HG02759 (cell line): ENCODE measurements around the gene FNDC5.
"Not testable (repeated sequence)": the region's sequence is repeated elsewhere in the genome, so short reads cannot be mapped to it uniquely, and the experiment has no call there.

Experiments
- ATAC-seq: cut with Tn5 transposase; IDR thresholded peaks from one replicate; pipeline ENCODE4 v1.9.1; 2021; ENCODE audit warnings: mild to moderate bottlenecking, moderate library complexity; ENCODE audit not compliant: unreplicated experiment

Gene FNDC5

DNA sequence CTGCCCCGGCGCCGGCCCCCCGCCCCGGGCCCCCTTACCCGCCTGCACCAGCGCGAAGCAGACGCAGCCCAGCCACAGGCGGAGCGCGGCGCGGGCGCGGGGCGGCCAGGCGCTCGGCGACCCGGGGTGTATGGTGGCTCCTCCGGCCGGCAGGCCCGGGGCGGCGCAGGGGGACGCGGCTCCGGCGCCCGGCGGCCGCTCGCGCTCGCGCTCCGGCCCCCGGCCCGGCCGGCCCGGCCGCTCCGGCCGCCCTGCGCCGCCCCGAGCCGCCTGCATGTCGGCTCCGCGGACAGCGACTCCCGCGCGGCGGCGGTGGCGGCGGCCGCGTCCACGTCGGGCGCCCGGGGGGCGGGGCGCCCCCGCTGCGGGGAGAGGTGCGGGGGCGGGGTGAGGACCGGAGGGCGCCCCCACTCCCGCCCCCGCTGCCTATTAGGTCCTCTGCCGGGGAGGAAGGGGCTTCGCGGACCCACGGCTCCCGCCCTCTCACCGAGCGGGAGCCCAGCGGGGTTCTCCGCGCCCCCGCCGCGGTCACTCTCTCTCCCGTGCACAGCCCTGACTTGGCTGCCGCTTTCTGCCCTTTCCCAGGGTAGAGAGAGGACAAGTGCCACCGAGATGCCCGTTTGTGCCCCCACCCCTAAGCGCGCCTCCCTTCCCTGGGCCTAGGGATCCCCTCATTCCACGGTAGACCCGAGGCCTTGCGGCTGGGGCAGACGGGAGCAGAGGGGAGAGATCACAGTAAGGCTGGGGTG, at the start of gene FNDC5:
Gene FNDC5, minus strand, starts transcription at position 298 of the 749 bp plus-strand sequence.
- ATAC-seq, result no peak

DNA sequence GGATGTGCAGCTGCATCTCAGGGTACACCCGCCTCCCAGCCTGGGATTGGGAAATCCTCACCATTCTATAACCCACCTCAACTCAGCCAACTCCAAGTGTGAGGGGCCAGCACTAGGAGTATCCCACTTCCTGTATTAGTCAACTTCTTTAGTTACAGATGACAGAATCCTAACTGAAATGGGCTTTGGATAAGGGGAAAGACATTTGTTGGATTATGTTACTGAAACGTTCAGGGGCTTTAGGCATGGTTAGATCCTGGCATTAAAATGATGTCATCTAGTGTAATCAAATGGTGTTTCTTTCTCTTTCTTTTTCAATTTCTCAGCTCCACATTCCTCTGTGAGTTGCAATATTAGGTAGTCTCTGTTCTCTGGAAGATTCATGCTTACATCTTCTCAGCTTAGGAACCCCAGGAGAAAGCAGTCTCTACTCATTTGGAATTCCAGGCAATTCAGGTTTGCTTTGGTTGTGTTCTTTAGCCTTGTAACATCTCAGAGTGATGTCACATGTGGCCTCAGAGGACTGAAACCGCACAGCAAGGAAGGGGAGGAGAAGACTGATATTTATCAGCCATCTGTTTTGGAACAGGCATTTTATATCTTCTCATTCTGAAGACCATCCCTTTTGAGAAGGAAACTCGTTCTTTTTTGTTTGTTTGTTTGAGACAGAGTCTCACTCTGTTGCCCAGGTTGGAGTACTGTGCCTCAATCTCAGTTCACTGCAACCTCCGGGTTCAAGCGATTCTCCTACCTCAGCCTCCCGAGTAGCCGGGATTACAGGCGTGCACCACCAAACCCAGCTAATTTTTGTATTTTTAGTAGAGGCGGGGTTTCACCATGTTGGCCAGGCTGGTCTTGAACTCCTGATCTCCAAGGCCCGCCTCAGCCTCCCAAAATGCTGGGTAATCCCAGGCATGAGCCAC, 49.4 kb upstream of the FNDC5 start:
- no peak for ATAC-seq

GRCh38 chr1:32918179-32918578, 47.5 kb upstream of the FNDC5 start:
- ATAC-seq, result no peak

GRCh38 chr1:32917521-32917920, 46.8 kb upstream of the FNDC5 start:
- no peak for ATAC-seq

DNA sequence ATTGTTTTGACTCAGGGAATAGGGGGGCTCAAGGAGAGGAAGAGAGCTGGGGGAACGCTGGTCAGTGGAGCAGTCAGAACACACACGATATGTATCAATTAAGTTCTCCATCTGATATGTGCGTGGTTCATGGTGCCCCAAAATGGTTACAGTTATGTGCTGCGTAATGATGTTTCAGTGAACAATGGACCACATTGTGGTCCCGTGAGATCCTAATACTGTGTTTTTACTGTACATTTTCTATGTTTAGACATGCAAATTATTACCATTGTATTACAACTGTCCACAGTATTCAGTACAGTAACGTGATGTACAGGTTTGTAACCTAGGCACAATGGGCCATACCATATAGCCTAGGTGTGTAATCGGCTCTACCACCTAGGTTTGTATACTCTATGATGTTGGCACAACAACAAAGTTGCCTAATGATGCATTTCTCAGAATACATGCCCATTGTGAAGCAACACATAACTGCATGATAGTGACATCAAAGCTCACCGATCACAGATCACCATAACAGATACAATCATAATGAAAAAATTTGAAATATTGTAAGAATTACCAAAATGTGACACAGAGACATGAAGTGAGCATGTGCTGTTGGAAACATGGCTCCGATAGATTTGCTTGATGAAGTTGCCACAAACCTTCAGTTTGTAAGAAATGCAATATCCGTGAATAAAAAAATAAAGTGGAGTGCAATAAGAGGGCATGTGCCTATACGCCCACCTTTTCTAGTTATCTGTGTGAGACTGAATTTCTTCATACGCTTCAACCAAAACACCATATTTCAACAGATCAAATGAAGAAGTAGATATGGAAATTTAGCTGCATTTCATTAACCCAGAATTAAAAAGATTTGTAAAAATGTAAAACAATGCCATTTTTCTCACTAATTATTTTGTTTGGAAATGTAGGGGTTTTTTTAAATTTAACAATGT, 45.3 kb upstream of the FNDC5 start:
- no peak for ATAC-seq

DNA sequence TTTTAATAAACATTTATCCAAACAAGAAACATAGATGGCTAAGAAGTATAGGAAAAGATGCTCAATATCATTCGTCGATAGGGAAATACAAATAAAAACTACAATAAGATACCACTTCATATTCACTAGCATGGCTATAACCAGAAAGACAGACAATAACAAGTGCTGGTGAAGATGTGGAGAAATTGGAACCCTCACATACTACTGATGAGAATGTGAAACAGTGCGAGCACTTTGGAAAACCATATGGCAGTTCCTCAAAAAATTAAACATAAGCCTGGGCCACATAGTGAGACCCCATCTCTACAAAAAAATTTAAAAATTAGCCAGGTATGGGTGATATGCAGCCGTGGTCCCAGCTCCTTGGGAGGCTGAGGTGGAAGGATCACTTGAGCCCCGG, 39.6 kb upstream of the FNDC5 start:
- ATAC-seq, result no peak

DNA sequence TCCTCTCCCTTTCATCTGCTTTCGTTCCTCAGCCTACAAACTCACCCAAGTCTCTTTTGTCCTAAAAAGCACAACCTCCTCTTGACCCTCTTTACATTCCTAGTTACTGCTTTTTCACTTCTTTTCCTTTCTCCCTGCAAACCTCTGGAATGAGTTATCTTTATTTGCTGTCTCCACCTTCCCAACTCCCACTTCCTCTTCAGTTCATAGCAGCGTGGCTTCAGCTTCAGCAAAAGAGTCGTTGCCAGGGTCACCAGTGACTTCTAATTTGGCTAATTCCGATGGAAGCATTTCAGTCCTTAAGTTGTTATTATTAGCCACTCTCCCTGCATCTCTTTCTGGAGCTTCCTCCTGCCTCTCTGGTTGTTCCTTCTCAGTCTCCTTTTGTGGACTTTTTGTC, 36.7 kb upstream of the FNDC5 start:
- no peak for ATAC-seq

DNA sequence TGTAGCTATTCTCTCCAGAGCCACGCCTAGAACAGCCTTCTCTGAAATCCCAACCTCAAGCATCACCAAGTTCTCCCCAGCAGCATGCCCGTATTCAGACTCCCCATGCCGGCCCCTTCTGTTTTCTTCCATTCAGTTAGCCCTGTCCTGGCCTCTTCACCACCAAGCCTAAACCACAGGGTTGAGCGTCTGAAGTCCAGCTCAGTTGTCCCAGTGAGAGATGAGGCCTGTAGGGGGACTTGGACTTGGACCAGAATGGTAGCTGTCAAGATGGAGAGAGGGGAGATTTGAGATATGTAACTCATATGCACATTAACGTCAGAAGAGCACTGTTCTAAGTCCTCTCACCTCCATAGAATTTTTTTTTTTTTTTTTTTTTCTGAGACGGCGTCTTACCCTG, 35.9 kb upstream of the FNDC5 start:
- ATAC-seq, result no peak

DNA sequence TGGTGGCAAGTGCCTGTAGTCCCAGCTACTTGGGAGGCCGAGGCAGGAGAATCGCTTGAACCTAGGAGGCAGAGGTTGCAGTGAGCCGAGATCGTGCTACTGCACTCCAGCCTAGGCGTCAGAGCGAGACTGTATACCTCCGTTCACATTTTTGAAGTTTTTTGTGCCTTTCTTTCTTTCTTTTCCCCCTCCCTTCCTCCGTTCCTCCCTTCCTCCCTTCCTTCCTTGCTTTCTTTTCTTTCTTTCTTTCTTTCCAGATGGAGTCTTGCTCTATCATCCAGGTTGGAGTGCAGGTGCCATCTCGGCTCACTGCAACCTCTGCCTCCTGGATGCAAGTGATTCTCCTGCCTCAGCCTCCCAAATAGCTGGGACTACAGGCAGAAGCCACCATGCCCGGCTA, 34.9 kb upstream of the FNDC5 start:
- not testable (repeated sequence) for ATAC-seq

- ATAC-seq, result no peak
These were observed 34.1 kb upstream of the FNDC5 start for GRCh38 chr1:32904797-32905196.

GRCh38 chr1:32903991-32904785, 33.5 kb upstream of the FNDC5 start:
- ATAC-seq, result no peak

GRCh38 chr1:32902535-32902920, 31.8 kb upstream of the FNDC5 start:
- ATAC-seq, result no peak

DNA sequence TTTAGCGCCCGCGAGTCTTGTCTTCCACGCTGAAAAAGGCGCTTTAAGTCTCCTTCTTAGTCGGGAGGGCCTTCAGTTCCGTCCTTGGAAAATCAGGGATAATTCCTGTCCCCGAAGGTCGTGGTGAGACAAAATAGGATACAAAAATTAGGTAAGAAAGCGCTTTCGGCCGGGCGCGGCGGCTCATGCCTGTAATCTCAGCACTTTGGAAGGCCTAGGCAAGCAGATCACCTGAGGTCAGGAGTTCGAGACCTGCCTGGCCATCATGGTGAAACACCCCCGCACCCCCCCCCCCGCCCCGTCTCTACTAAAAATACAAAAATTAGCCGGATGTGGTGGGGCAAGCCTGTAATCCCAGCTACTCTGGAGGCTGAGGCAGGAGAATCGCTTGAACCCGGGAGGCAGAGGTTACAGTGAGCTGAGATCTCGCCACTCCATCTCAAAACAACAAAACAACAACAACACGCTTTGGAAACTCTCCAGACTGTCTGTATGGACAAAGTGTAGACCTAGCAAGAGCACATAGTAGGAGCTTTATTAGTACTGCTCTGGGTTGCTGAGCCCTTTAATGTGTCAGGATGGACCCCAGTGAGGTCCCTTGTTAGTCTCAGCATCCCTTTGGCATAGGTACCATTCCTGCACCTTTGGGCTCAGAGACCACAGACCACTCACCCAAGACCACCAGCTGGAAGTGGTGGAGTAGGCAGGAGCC, 31.3 kb upstream of the FNDC5 start:
- ATAC-seq, result no peak

DNA sequence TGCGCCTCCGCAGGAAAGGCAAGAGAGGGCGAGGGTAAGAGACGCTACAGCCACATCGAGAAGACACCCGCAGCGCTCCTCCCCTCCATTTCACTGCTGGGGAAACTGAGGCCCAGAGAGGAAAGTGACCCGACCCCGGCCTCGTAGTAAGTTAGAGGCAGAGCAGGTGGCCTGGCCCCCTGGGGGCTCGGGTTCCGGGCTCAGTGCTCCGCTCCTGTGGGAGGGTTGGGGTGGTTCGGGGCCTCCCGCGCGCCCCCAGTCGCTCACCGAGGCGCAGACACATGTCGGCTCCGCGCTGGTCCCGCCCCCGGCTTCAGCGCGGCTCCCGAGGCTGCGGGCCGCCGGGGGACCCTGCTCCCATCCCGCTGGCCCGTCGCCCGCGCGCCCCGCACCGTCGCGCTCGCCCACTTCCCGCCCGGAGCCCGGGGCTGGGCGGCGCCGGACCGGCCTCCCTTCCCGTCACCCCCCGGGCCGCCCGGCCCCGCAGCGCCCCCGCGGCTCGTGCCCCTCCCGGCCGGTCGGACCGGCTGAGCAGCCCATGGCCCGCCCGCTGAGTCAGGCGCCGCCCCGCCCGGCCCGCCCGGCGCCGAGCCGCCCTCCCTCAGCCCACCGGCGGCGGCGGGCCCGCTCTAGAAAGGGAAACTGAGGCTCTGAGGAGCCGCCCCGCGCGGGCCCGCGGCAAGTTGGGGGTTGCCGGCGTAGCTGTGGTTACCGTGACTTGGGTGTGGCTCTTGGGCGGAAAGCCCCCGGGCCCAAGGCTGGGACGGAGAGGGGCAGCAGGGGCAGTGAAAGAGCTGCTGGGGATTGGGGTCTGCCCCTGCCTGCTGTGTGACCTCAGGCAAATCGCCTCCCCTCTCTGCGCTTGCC, 30.5 kb upstream of the FNDC5 start, which contains the start of gene TMEM54:
Gene TMEM54, minus strand, starts transcription at position 434 of the 867 bp plus-strand sequence. Its CDS starts 151 bp downstream, at position 283.
- ATAC-seq, result no peak

- ATAC-seq, result no peak
These were observed 29.8 kb upstream of the FNDC5 start for GRCh38 chr1:32900371-32900955.

GRCh38 chr1:32899586-32900296, 29.0 kb upstream of the FNDC5 start:
- ATAC-seq, result no peak

DNA sequence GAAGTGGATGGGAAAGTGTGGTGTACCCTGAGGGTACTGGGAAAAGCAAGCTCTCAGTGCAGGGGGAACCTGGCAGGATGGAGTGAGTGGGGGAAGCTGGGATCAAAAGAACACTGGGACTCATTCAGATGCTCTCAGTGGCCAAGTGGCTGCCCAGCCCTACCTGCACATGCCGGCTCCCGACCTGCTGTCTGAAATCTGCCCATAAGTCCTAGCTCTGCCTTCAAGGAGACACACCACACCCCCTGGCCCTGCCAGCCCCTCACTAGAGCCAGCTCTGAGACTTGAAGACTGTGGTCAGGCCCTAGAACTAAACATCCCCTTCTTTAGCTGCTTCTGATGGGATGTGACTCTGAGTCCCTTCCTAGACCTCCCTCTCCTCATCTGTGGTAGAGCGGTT, 28.2 kb upstream of the FNDC5 start:
- ATAC-seq, result no peak
